NCI-H460 (cell line): Measurements from ENCODE around the gene UNC5B. TPM values are rescaled to one million over a fixed set of nuclear protein-coding genes. Genes with fewer than 3 reads are reported as not detected.

Experiments
- DNase-seq: peaks from one replicate; pipeline ENCODE4 v3.0.0-alpha.2; 2016; ENCODE audit warnings: low read depth; ENCODE audit errors: extremely low read depth
- total RNA-seq: library from RNA; depleted of rRNA; stranded (reverse); fragments of >200 nt; shearing (Covaris generic); gene quantifications from 2 replicates; pipeline ENCODE4 v1.2.3, GENCODE V29; 2014

The UNC5B gene
- total RNA-seq, 1 experiment from 2014 or later: 50.9 TPM

DNA sequence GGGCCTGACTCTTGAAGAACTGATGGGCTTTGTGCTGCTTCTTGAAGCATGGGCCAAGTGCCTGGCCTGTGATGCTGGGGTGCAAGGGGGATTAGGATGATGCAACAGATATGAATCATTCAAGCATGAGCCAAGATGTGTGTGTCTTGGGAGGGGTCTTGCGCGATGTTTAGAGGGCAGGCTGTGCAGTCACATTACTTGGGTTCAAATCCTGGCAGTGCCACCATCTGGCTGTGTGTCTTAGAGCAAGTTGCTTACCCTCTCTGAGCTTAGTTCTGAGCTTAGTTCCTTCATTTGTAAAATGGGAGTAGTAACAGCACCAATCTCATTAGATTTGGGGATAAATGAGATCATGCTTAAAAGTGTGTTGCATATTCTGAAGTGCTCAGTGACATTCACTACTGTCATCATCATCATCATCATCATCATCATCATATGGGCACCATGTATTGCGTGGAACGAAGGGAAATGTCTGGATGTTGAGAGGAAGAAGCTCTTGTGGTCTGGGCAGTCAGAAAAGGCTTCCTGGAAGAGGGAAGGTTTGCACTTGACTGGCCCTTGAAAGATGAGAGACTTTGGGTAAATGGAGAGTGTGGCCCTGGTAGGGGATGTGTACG lies 9.3 kb downstream of the UNC5B start:
- DNase-seq: no peak

DNA sequence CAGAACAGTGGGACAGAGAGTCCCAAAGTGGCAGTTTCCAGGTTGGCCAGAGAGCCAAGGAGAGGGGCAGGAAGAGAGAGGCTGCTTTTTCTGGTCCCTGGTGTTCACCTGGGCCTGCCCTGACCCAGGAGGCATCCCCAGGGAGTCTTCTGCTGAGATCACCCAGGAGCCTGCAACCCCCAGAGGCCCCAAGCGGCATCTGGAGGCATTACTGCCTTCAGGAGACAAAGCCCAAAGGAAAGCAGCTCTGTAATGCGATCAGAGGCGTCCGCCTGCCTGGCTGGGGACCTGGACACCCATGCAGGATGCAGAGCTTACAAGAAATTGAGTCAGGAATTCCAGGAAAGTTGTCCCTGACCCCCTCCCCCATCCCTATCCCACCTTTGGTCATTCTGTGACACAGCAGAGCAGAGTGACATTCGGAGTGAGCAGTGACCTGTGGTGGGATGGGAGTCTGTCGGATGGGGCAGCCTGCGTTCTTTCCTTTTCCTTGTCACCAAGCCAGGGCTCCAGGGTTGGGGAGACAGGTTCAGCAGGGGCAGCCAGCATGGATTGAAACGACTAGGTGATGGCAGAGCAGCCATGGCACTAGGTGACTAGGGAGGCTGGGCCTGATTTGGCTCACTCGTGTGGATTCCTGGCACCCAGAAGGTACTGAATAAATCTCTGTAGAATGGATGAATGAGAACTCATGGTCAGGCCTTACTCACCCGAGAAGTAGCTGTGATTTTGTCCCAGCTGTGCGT lies 10.4 kb downstream of the UNC5B start:
- DNase-seq: no peak

DNA sequence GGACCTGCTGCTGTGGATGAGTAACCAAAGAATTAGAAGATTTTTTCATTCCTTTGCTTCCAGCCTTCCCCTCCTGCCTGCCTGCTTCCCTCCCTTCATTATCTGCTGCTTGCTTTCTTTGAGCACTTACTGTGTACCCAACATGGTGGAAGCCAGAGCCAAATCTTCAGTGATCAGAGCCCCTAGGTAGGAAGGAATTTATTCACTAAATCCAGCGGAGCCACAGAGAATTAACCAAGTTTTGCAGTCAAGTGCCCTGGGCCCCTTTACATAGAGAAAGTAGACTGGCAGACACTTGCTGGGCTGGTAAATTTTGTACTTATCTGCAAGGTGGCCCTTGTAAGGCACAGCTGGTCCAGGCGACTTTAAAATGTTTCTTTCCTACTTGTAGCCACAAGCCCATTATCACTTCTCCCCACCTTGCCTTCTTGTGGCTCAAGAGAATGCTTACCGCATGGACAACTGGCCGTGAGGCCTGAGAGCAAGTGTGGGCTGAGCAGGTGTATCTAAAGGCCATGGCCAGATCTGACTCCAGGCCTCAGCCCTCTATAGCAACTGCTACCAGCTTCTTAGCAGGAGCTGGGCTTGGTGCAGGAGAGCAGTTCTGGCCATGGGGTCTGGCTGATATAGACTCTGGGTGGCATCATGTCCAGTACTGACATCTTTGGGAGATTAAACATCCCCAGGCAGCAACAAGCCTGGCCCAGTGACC lies 11.1 kb downstream of the UNC5B start:
- no peak for DNase-seq

DNA sequence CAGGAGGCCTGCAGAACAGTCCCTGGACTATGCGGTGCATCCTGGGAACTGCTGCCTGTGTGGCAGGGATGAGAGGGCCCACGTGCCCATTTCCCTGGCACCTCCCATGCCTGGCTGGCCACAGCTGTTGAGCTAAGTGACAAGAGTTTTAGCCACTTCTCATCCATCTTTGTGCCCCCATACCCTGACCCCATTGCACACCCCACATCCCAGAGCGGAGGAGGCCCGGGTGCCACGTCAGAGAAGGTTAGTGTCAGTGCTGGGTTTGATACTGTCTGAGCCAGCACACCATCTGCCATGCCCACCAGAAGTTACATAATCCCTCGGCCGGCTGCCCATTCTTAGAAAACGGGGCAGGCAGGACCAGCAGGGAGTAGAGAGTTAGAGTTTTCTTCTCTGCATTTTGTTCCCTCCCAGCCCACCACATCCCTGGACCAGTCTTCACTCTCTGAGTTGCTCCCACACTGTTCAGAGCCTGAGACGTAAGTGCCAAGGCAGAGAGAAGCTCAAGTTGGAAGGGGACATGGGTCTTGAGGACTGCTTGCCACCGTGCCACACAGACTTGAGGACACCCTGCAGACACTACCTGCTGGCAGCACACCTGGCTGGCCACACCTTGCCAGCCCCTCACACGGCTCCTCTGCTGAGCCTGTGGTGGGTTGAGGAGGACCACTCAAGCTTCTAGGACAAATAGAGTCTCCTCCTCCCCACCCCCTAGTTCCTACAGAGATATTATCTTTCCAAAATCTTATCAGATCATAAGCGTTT lies 13.1 kb downstream of the UNC5B start:
- DNase-seq: no peak

DNA sequence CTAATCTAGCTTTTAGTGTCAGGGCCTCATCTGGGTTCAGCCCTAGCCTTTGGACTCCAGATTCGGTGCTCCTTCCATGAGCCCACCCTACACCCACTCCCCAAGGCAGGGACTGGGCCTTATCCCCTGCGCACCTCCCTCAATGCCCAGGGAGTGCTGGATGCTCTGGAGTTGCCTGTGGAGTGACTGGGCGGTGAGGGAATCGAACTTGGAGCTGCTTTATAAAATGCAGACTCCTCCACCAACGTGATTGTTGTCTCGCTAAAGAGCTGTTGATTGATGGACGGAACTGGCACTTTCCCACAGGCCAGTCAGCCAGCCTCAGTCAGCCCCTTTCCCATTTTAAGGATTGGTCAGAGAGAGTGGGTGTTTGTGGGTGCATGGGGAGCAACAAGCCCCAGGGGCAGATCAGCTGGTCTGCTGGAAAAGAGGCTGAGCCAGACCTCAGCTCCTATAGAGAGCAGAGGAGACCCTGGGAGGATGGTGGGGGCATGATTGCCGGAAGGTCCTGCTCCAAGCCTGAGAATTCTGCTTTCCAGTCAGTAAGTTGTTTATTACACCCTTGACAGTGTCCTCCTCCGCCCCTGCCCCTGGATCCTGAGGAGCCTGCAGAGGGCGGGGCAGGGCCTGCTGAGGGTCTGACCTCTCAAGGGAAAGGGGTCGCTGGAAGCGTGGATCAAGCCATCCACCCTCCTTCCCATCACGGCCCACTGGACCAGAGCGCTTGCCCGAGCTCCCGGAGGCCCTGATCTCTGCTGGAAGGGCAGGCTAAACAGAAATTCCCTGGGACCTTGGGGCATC lies 16.7 kb downstream of the UNC5B start:
- no peak for DNase-seq

DNA sequence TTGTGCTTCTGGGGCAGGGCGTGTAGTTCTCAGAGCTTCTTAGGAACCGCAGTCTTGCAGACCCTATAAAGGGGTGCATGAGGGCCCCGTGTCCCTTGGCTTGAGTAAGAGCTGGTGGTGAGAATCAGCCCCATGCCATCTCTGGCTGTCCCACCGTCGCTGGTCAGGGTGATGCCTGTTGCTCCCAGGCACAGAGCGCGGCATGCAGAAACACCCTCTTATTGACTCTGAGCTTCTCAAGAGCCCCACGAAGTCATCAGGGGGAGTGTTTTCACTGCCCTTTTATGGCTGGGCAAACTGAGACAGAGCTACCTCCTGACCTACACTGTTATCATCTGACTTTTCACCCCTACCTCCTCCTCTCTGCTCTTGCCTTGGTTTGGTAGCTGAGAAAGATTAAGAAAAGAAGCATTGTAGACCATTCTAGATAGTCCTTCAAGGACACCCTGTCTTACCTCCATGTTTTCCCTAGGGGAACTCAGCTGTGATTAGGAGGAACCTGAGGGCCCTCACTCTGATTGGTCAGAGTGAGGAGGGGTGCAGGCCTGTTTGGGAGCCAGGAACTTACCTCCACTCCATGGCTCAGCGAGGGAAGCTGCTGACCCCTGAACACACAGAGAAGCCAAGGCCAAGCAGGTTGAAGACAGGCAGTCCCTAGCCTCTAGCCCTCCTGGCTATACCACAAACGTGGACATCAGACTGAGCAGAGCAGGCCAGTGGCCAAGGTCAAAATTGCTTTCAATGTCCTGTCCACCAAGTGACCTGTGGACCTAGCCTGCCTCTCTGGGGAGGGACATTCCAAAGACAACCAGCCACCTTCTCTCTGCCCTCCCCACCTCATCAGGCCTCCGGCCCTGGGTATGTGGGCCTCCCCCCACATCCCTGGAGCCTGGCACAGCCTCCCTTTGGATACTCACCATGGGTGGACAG lies 17.6 kb downstream of the UNC5B start:
- no peak for DNase-seq

DNA sequence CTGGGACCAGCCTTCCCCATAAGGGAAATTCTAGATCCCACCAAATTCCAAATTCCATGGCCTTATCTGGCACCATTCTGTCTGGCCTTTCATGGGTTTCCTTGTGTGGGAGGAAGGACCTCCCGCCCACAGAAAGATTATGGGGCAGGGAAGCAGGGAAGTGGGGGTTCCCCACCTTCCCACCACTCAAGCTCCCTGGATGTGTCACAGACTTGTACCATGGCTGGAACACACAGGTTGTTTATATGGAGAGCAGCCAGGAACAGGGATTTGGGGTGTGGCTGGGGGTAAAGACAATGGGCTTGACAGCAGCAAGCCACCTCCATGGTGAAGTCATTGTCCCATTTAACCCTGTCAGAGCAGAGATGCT lies 18.3 kb downstream of the UNC5B start:
- no peak for DNase-seq

DNA sequence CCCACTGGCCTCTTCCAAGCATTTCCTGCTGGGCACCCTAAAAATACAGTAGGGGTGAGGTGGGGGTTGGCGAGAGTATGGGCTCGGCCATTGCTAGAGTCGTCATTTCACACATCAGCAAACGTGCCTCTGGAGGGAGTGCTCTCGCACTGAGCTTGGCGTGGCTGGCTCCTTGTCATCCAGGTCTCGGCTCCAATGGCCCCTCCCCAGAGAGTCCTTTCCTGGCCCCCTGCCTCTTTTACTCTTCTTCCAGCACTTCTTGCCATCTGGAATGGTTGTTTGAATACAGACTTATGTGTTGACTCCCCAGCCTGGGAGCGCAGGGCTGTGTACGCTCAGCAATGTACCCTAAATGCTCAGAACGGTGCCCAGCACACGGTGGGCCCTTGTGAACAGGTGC lies 18.8 kb downstream of the UNC5B start:
- no peak for DNase-seq

DNA sequence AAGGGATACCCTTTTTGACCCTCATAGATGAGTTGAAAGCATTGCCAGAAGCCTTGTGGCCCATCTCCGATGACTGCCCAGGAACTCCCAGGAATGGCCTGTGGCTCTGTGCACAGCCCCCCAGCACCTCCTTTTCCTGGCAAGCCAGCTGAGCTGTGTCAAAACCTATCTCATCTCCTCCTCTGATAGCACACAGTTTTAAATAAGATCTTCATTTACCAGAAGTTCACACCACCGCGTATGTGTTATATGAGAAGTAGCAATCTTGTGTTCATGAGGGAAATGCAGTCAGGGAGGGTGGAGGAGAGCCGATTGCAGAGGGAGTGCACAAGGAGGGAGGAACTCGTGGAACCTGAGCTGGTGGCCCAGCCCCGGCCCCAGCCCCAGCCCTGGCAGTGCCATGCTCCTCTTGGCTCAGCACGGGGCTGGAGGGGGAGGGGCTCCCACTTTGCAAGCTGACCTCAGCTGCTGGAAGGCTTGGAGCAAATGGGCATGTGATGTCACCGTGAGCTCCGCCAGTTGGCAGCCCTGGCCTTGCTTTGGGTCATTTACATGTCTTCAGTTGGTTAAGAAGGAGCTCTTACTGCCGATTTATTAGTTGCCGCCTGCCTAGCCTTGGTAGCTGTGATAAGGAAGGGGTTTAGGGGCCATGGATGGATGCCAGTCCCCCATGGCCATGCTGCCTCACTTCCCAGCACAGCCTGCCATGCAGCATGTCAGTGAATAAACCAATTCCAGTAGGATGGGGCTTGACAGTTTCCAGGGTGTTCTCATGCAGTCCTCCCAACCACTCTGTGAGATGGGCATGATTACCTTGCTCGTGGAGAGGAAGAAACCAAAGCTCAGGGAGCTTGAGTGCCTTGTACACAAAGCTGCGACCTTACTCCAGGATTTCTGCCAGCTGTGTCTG lies 20.0 kb downstream of the UNC5B start:
- no peak for DNase-seq

DNA sequence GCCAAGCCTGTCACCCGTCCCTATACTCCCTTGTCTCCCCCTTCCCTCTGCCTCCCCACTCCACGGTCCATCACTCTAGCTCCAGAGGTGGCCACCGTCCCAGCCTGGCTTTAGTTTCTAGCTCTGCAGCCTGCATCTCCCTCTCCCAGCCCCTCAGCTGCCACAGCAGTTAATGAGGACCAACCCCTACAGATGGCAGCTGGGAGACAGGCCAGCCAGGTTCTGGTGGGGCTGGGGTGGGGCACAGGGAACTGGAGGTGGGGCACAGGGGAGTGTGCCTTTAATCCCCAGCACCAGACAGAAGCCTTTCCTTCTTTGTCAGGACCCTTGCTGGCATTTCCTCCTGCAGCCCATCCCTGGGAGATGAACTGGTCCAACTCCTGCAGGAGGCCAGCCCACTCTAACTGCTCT lies 21.1 kb downstream of the UNC5B start:
- DNase-seq: no peak

DNA sequence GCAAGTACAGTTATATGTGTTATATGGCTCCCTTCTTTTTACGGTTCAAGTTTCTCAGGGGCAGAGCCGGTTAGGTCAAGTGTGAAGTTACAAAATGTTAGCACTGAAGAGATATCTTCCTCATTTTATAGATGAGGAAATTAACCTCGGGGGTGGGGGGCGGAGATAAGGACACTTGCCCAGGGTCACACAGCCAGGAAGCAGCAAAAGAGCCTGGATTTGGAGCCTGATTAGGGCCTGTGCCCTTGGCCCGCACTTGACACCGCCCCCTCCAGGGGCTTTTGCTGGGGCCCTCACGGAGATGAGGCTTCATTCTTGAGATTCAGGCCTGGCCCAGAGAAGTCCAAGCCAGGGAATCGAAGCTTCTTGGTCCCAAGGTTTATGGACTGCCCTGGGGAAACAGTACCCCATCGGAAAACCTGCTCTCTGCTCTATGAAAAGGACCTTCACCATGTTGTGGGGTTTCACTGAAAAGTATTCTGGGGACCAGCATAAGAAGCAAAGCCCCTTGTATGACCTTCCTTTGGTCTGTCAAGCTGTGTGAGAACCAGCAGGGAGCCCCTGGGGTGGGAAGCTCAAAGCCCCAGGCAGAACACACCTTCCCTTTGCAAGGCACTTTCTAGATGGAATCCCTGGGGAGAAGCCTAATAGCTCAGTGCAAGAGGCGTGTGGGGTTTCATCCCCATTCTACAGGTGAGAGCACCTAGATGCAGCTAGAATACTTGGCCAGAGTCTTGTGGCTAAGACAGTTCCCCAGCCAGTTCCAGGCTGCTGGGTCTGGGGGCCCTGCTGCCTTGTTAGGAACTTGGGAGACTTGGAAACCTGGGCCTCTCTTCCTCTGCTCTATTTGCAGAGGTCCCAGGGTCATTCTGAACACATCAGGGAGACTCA lies 21.9 kb downstream of the UNC5B start:
- no peak for DNase-seq

DNA sequence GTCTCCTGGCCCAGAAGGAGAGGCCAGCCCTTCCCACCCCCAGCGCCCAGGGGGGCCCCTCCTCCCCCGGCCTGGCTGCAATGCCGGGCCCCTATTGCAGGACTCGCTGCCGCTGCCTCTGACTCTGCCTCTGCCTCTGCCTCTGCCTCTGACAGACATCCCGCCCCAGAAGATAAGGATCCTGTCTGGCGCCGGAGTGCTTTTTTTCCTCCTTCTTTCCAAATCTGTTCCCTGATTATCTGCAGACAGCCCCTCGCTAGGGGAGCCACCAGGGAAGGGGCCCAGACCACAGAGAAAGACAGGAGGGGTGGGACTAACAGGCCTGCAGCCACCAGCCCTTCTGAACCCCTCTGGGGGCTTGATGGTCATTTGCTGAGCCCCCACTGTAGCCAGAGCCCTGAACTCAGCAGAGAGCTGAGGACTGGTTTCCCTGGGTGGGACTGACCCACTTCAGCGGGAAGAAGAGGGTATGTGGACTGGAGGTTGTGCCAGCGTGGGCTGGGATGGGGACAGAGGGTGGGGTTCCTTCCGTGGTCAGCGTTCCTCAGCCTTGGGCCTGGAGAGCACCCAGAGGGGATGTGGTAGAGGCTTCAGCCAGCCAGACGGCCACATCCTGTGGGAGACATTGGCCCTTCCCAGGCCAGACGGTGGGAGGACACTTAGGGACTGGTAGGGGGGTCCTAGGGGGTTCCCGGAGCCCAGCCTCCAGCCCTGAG lies 22.8 kb downstream of the UNC5B start:
- no peak for DNase-seq

DNA sequence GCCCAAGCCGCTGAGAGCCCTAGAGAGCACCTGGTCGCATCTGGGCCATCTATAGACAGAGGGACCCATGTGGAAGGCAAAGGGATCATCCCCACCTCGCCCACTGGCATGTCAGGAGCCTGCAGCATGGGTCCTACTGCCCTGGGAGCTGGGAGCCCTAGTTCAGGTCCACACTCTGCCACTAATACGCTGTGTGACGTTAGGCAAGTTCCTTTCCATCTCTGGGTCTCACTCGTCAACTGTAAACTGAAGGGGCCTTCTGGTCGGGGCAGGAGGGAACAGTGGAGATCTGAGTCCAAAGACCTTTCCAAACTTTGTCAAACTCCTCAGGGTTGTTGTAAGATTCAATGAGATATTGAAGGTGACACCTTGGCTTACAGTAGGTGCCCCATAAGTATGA lies 23.4 kb downstream of the UNC5B start:
- DNase-seq: no peak

DNA sequence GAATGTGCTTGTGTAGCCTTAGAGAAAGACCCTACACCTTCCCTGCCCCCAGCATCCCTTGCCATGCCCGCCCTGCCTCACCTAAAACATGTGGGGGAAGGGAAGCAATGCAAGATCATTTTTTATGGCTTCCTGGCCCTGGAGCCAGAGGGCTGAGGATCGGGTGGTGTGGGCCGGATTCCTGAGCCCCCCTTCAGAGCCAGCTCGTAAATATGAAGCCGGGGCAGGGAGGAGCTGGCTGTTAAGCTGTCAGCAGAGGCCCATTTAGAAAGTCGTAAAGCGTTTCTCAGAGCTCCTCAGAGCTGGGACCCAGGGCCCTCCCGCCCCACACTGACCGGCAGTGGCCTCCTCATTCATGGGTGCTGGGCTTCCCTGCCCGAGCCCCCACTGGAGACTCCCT lies 23.9 kb downstream of the UNC5B start:
- no peak for DNase-seq

DNA sequence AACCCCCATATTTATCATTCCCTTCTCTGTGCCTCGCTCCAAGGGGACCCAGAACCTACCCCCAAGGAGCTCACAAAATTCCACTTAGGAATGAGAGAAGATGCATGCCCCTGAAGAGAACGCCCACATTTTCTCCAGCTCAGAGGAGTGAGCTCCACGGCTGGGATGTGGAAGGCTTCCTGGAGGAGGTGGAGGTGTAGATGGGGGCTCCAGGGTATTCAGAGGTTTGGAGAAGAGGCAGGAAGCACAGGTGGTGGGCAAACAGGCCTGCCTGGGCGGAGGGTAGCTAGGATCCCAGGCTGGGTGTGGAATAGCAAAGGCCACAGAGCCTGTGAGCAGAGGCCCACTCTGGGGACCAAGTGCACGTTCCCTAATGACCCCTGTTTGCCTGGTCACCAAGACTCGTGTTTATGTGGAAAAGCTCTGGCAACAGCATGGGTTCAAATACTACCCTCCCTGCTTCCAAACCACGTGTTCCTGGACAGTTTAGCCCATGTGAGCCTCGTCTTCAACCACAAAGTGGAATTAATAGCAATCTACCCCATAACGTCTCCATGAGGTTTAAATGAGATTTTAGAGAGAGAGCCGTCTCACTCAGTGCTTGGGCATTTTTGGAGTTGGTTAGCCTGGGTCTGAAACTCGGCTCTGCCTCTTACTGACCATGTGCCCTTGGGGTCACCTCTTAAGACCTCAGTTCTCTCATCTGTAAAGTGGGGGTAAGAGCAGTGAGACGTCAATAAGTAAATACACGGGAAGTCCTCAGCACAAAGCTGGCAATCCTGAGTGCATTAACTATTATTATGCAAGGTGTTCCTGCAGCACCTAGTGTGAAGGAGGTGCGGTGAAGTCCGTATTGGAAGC lies 24.7 kb downstream of the UNC5B start:
- DNase-seq: no peak
